Lung (tissue), 12 donors: Measurements from ENCODE around the gene EMCN. TPM values are rescaled to one million over a fixed set of nuclear protein-coding genes. Genes with fewer than 3 reads are reported as not detected.

ENCODE experiments used
- ATAC-seq: fragments of 200-7000 bp; cut with Tn5 transposase; one replicate; pipeline ENCODE4 v1.9.1; 2020; ENCODE audit warnings: moderate number of reproducible peaks; ENCODE audit not compliant: insufficient read depth, low FRiP score
- DNase-seq, 3 donors: peaks; one replicate each; pipeline ENCODE4 v3.0.0-alpha.2; 2013 to 2017
- H3K27ac ChIP-seq, 2 donors: one replicate each; pipeline ENCODE4 v1.5.1; 2013; ENCODE audit warnings: mild to moderate bottlenecking in 2 of 2, moderate library complexity in 2 of 2, control low read depth in 1 of 2, inconsistent platforms in 1 of 2, low read depth in 1 of 2, low read length in 1 of 2
- H3K27me3 ChIP-seq, 3 donors: one replicate each; pipeline ENCODE4 v1.5.1; 2013; ENCODE audit warnings: low read length in 2 of 3; ENCODE audit not compliant: control insufficient read depth in 3 of 3, insufficient read depth in 3 of 3
- H3K36me3 ChIP-seq, 4 donors: one replicate each; pipeline ENCODE4 v1.5.1; 2013; ENCODE audit warnings: low read length in 4 of 4, mild to moderate bottlenecking in 1 of 4, moderate library complexity in 1 of 4; ENCODE audit not compliant: control insufficient read depth in 4 of 4, insufficient read depth in 4 of 4
- H3K4me1 ChIP-seq, 5 donors: one replicate each; pipeline ENCODE4 v1.5.1; 2013; ENCODE audit warnings: low read length in 5 of 5, mild to moderate bottlenecking in 2 of 5, moderate library complexity in 1 of 5; ENCODE audit not compliant: control insufficient read depth in 5 of 5, insufficient read depth in 5 of 5
- H3K4me3 ChIP-seq: one replicate; pipeline ENCODE4 v1.5.1; 2013; ENCODE audit warnings: mild to moderate bottlenecking, control low read depth, moderate library complexity
- H3K9ac ChIP-seq, 2 donors: one replicate each; pipeline ENCODE4 v1.5.1; 2013; ENCODE audit warnings: low read length in 2 of 2, control low read depth in 1 of 2; ENCODE audit not compliant: insufficient read depth in 1 of 2
- H3K9me3 ChIP-seq, 4 donors: one replicate each; pipeline ENCODE4 v1.5.1; 2013; ENCODE audit warnings: low read length in 3 of 4, mild to moderate bottlenecking in 1 of 4, moderate library complexity in 1 of 4; ENCODE audit not compliant: control insufficient read depth in 4 of 4, insufficient read depth in 3 of 4
- CTCF ChIP-seq: IDR thresholded peaks from 2 replicates; pipeline ENCODE4 v1.5.1; 2012; ENCODE audit warnings: mild to moderate bottlenecking; ENCODE audit errors: control extremely low read depth, extremely low read depth
- WGBS, 2 donors: extraction: QIAGEN DNeasy Blood & Tissue Kit; methylation state at CpG; one replicate each; pipeline ENCODE4 v1.1.7; 2013; 5-methylcytosine and 5-hydroxymethylcytosine counted together
- polyA plus RNA-seq, 2 donors: library from polyadenylated mRNA; stranded (reverse); fragments of 200-250 nt; gene quantifications; one replicate each; pipeline ENCODE4 v1.2.1, GENCODE V29; 2013
- total RNA-seq, 2 donors: library from RNA; depleted of rRNA in 1 of 2; stranded (reverse); fragments of >200 nt in 1 of 2; gene quantifications; one replicate each; pipeline ENCODE4 v1.2.1, GENCODE V29; 2014 to 2021
- donor health status: control.
- donor health status: control.
- donor health status: Bipolar disorder and iron deficiency.
- donor health status: healthy.
- donor health status: DM: yes; HTN: yes; CAD: no.

The EMCN gene
- total and polyA plus RNA-seq, 4 donors = 5.8 to 90.8 (median 20.6) TPM

DNA sequence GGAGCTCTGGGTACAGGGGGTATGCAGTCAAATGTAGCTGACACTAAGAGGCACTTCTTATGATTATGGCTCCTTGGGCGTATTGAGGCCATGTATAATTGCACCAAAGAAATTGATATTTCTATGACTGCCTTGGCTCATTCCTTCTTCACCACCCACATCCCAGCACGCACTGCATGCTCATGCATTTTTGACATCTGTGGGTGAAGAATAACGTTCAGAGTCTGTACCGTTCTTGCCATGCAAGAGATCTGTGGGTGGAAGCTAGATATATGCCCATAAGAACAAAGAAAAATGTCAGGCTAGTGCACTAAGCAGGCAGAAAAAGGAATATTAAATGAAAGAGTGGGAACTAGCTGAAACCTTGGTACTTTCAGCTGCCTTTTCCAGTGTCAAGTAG lies 93.4 kb downstream of the EMCN start:
- ATAC-seq (no peak), DNase-seq (no peak)
- Histone ChIP-seq H3K4me1 (no peaks in the 10 kb centered on the region), H3K36me3 (no peaks in the 10 kb centered on the region), H3K4me3 (no peak overlapping the region), H3K9me3 (no peaks in the 10 kb centered on the region), H3K9ac (no peak overlapping the region), H3K27ac (no peak overlapping the region), H3K27me3 (no peaks in the 10 kb centered on the region)
- TF ChIP-seq CTCF = no peak
- WGBS, 2 donors = 87 to 93% methylated on average over 4 of the region's 4 CpGs

- no peaks in the 10 kb centered on the region for H3K36me3 ChIP-seq
- H3K27me3 ChIP-seq = no peaks in the 10 kb centered on the region
- ATAC-seq (no peak), DNase-seq (peak in 2 of 3 donors; percentile 1 to 35)
- H3K9me3 ChIP-seq = no peaks in the 10 kb centered on the region
- 41 to 68% methylated on average over 1 of the region's 1 CpG for WGBS, 2 donors
- H3K4me3 ChIP-seq = no peak overlapping the region
- H3K4me1 ChIP-seq = no peaks in the 10 kb centered on the region
- H3K9ac ChIP-seq = no peak overlapping the region
- TF ChIP-seq CTCF = no peak
- H3K27ac ChIP-seq = no peak overlapping the region
These were observed 94.9 kb downstream of the EMCN start for GRCh38 chr4:100422894-100423293.

GRCh38 chr4:100421361-100421978 lies 96.4 kb downstream of the EMCN start:
- Histone ChIP-seq H3K4me3 (no peak overlapping the region), H3K27ac (no peak overlapping the region), H3K9ac (no peak overlapping the region), H3K9me3 (no peaks in the 10 kb centered on the region), H3K36me3 (no peaks in the 10 kb centered on the region), H3K27me3 (no peaks in the 10 kb centered on the region), H3K4me1 (no peaks in the 10 kb centered on the region)
- no peak for TF ChIP-seq CTCF
- ATAC-seq = no peak
- peak in 2 of 3 donors; percentile 11 to 32 for DNase-seq
- WGBS, 2 donors = 47 to 48% methylated on average over 3 of the region's 3 CpGs

GRCh38 chr4:100420571-100420970 lies 97.3 kb downstream of the EMCN start:
- ATAC-seq = no peak
- Histone ChIP-seq H3K36me3 (no peaks in the 10 kb centered on the region), H3K9me3 (no peaks in the 10 kb centered on the region), H3K4me3 (no peak overlapping the region), H3K27ac (no peak overlapping the region), H3K9ac (no peak overlapping the region), H3K27me3 (no peaks in the 10 kb centered on the region), H3K4me1 (no peaks in the 10 kb centered on the region)
- 58 to 83% methylated on average over 2 of the region's 2 CpGs for WGBS, 2 donors
- TF ChIP-seq CTCF = no peak
- DNase-seq = no peak
